Glutamatergic neuron (in vitro differentiated cells): ENCODE results near the gene PPM1E. TPM values are rescaled to one million over a fixed set of nuclear protein-coding genes. Genes with fewer than 3 reads are reported as not detected.

Experiments
- DNase-seq: peaks from one replicate; pipeline ENCODE4 v3.0.0; 2022
- H3K27ac Mint-ChIP-seq: one replicate; pipeline ENCODE4 v1.8.0; 2020; ENCODE audit warnings: mild to moderate bottlenecking, mixed read lengths, inconsistent platforms; ENCODE audit not compliant: unreplicated experiment
- H3K27me3 Mint-ChIP-seq: one replicate; pipeline ENCODE4 v1.8.0; 2020; ENCODE audit warnings: mild to moderate bottlenecking, moderate library complexity, mixed read lengths, inconsistent platforms; ENCODE audit not compliant: unreplicated experiment
- H3K36me3 Mint-ChIP-seq: one replicate; pipeline ENCODE4 v1.8.0; 2020; ENCODE audit warnings: mild to moderate bottlenecking, mixed read lengths, inconsistent platforms; ENCODE audit not compliant: unreplicated experiment
- H3K4me1 Mint-ChIP-seq: one replicate; pipeline ENCODE4 v1.8.0; 2020; ENCODE audit warnings: mild to moderate bottlenecking, low read depth, mixed read lengths, inconsistent platforms; ENCODE audit not compliant: unreplicated experiment
- H3K4me3 Mint-ChIP-seq: one replicate; pipeline ENCODE4 v1.8.0; 2020; ENCODE audit warnings: mild to moderate bottlenecking, mixed read lengths, inconsistent platforms; ENCODE audit not compliant: unreplicated experiment
- H3K9me3 Mint-ChIP-seq: one replicate; pipeline ENCODE4 v1.8.0; 2020; ENCODE audit warnings: mild to moderate bottlenecking, moderate library complexity, mixed read lengths, inconsistent platforms; ENCODE audit not compliant: unreplicated experiment
- CTCF ChIP-seq: fragments of 200-600 bp; sonication (generic); IDR thresholded peaks from one replicate; pipeline ENCODE4 v1.5.0; 2021; ENCODE audit not compliant: partially characterized antibody, unreplicated experiment
- total RNA-seq: library from RNA; stranded (reverse); fragmentation: NEBNext Ultra II Directional; extraction: Animal tissue kit (Norgen Biotek cat#: 25700); gene quantifications from one replicate; pipeline ENCODE4 v1.2.1, GENCODE V29; 2021; ENCODE audit not compliant: unreplicated experiment

PPM1E gene
- total RNA-seq, 1 donor from 2014 or later = 52.5 TPM

- no peak for DNase-seq
- Mint-ChIP-seq H3K27me3 (no peaks in the 10 kb centered on the region), H3K4me3 (no peak overlapping the region), H3K27ac (no peak overlapping the region), H3K4me1 (peaks cover 6% of the 10 kb centered on the region), H3K9me3 (peaks cover 2% of the 10 kb centered on the region), H3K36me3 (peaks cover 4% of the 10 kb centered on the region)
- TF ChIP-seq CTCF = no peak
These were observed 55.6 kb downstream of the PPM1E start for GRCh38 chr17:58811290-58811689.

GRCh38 chr17:58813712-58814111 is 58.1 kb downstream of the PPM1E start:
- Mint-ChIP-seq H3K4me1 (peaks cover 2% of the 10 kb centered on the region), H3K27me3 (no peaks in the 10 kb centered on the region), H3K4me3 (no peak overlapping the region), H3K36me3 (no peaks in the 10 kb centered on the region), H3K27ac (no peak overlapping the region), H3K9me3 (no peaks in the 10 kb centered on the region)
- no peak for TF ChIP-seq CTCF
- DNase-seq = no peak

- H3K27me3 Mint-ChIP-seq = no peaks in the 10 kb centered on the region
- H3K27ac Mint-ChIP-seq = no peak overlapping the region
- no peak for DNase-seq
- peaks cover 13% of the 10 kb centered on the region for H3K4me1 Mint-ChIP-seq
- TF ChIP-seq CTCF = no peak
- peaks cover 2% of the 10 kb centered on the region for H3K9me3 Mint-ChIP-seq
- no peak overlapping the region for H3K4me3 Mint-ChIP-seq
- H3K36me3 Mint-ChIP-seq = no peaks in the 10 kb centered on the region
These were observed 63.0 kb downstream of the PPM1E start for GRCh38 chr17:58818654-58819053.

- Mint-ChIP-seq H3K36me3 (no peaks in the 10 kb centered on the region), H3K27me3 (no peaks in the 10 kb centered on the region), H3K9me3 (peaks cover 2% of the 10 kb centered on the region), H3K4me3 (peak overlapping the region; percentile 61), H3K4me1 (peaks cover 13% of the 10 kb centered on the region), H3K27ac (peak overlapping the region; percentile 46)
- DNase-seq = no peak
- no peak for TF ChIP-seq CTCF
These were observed 66.7 kb downstream of the PPM1E start for GRCh38 chr17:58822148-58823050.

- DNase-seq = no peak
- no peaks in the 10 kb centered on the region for H3K27me3 Mint-ChIP-seq
- H3K9me3 Mint-ChIP-seq = peaks cover 2% of the 10 kb centered on the region
- H3K36me3 Mint-ChIP-seq = no peaks in the 10 kb centered on the region
- no peak overlapping the region for H3K4me3 Mint-ChIP-seq
- no peak for TF ChIP-seq CTCF
- H3K4me1 Mint-ChIP-seq = peaks cover 13% of the 10 kb centered on the region
- H3K27ac Mint-ChIP-seq = no peak overlapping the region
These were observed 67.4 kb downstream of the PPM1E start for GRCh38 chr17:58823051-58823525.
